ENCODE measurements around the gene H2BW1.
"Not testable (repeated sequence)": the region's sequence is repeated elsewhere in the genome, so short reads cannot be mapped to it uniquely, and the experiment has no call there.

DNA sequence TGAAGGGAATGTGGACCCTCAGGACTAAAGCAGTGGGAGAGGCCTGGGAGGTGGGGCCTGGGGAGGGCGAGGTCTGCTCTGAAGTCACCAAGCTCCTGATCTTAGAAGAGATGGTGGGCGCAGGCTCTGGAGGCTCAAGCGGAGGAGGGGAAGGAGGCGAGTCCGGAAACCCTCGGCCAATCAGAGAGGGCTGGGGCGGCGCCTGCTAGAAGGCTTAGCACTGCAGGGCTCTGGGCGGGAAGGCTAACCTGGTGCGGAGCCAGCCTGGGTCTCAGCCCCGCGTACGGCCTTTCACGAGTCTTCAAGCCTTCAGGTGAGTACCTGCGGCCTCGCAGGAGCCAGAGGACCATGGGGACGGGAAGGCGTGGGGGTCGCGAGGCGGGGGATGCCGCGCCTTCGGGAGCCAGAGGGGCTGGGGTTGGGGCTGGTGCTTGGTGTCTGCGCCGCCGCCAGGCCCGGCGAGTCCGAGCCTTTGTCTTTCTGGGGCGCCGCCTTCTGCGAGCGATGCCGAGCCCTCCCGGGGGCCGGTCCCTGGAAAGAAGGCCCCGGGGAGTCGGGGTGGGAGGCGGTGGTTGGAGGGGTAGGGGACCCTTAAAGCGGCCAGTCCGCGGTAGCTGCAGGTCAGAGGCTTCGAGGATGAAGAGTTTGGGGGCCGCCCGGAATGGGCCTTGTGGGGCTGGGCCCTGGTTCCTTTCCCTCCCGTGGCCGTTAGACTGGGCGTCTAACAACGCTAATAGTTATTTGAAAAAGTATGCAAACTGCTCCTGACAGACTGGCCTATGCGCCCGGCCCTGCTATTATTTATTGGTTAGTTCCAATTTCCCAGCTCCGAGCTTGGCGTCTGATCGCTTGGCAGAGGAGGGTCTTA, 50.9 kb downstream of the H2BW1 start, which contains the start of gene TMSB15B:
- TF ChIP-seq, protein P1, sequence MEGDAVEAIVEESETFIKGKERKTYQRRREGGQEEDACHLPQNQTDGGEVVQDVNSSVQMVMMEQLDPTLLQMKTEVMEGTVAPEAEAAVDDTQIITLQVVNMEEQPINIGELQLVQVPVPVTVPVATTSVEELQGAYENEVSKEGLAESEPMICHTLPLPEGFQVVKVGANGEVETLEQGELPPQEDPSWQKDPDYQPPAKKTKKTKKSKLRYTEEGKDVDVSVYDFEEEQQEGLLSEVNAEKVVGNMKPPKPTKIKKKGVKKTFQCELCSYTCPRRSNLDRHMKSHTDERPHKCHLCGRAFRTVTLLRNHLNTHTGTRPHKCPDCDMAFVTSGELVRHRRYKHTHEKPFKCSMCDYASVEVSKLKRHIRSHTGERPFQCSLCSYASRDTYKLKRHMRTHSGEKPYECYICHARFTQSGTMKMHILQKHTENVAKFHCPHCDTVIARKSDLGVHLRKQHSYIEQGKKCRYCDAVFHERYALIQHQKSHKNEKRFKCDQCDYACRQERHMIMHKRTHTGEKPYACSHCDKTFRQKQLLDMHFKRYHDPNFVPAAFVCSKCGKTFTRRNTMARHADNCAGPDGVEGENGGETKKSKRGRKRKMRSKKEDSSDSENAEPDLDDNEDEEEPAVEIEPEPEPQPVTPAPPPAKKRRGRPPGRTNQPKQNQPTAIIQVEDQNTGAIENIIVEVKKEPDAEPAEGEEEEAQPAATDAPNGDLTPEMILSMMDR (IDR thresholded peaks at IDR 0.05; ENCODE audit: borderline replicate concordance, extremely low read depth, low read length, poor library complexity, severe bottlenecking): not testable (repeated sequence)
- not testable (repeated sequence) for TF ChIP-seq EZH2 (IDR thresholded peaks at IDR 0.05; ENCODE audit: borderline replicate concordance, low read depth, low read length, severe bottlenecking)

All from DND-41 (cell line).